Transverse colon (tissue), 4 donors: Measurements from ENCODE around the gene CCND2. TPM values are rescaled to one million over a fixed set of nuclear protein-coding genes. Genes with fewer than 3 reads are reported as not detected.
A peak's percentile ranks its signal among the peaks of the same experiment; 100 is the strongest.

Experiments used
- DNase-seq: peaks from one replicate; pipeline ENCODE4 v3.0.0-alpha.2; 2019
- H3K27ac ChIP-seq, 4 donors: fragments of 200-600 bp; sonication (generic); 2 replicates each; pipeline ENCODE4 v1.5.1; 2016 to 2018; ENCODE audit warnings: inconsistent platforms in 4 of 4
- H3K27me3 ChIP-seq: fragments of 200-600 bp; sonication (generic); 2 replicates; pipeline ENCODE4 v1.5.1; 2017; ENCODE audit warnings: inconsistent platforms
- H3K36me3 ChIP-seq, 4 donors: fragments of 200-600 bp; sonication (generic); 2 replicates each; pipeline ENCODE4 v1.5.1; 2017 to 2019; ENCODE audit warnings: inconsistent platforms in 4 of 4
- H3K4me1 ChIP-seq, 4 donors: fragments of 200-600 bp; sonication (generic); 2 replicates each; pipeline ENCODE4 v1.5.1; 2017 to 2020; ENCODE audit warnings: inconsistent platforms in 4 of 4
- H3K4me3 ChIP-seq, 4 donors: fragments of 200-600 bp; sonication (generic); 1 replicate in 1 of 4; 2 replicates in 3 of 4; pipeline versions ENCODE4 v1.5.1 to v1.6.1; 2017 to 2019; ENCODE audit warnings: inconsistent platforms in 4 of 4
- H3K9me3 ChIP-seq, 2 donors: fragments of 200-600 bp; sonication (generic); 2 replicates each; pipeline ENCODE4 v1.5.1; 2017 to 2019; ENCODE audit warnings: inconsistent platforms in 2 of 2
- EP300 ChIP-seq: sonication (generic); formaldehyde crosslinking; IDR thresholded peaks from one replicate; pipeline ENCODE4 v1.6.1; 2017; ENCODE audit warnings: antibody characterized with exemption, low read depth
- POLR2A ChIP-seq: fragments of 450-650 bp; IDR thresholded peaks from one replicate; pipeline ENCODE4 v1.6.1; 2016; ENCODE audit warnings: antibody characterized with exemption, mild to moderate bottlenecking, moderate library complexity
- POLR2AphosphoS5 ChIP-seq, 3 donors: sonication (generic); formaldehyde crosslinking; IDR thresholded peaks; one replicate each; pipeline ENCODE4 v1.6.1; 2016; ENCODE audit warnings: antibody characterized with exemption in 3 of 3
- WGBS, 2 donors: methylation state at CpG; one replicate each; pipeline ENCODE4 v1.1.5; 2018; ENCODE audit warnings: low coverage in 1 of 2; 5-methylcytosine and 5-hydroxymethylcytosine counted together
- in situ Hi-C, 4 donors: fragments of 200-750 bp; cut with MboI; loops; one replicate each; pipeline versions ENCODE4 v1.15.0 to v1.15.1; 2017; ENCODE audit warnings: low sequenced_read_pairs in 3 of 4, low pct_ligation_motif_present in 1 of 4, low pct_unique_long_range_greater_than_20kb in 1 of 4
- intact Hi-C: fragments of 100-400 bp; cut with DNase I; formaldehyde crosslinking; loops from one replicate; pipeline ENCODE4 v1.15.1; 2023; ENCODE audit warnings: low total_unique reads
- total RNA-seq, 4 donors: library from RNA; depleted of rRNA; stranded (reverse); fragments of >200 nt; gene quantifications; one replicate each; pipeline ENCODE4 v1.1.0, GENCODE V29; 2016
- TF ChIP-seq, protein P1 (sequence below), 5 experiments: fragments of 200-600 bp in 3 of 5; fragments of 450-650 bp in 2 of 5; sonication (generic) in 3 of 5; IDR thresholded peaks; 1 replicate in 2 of 5; 2 replicates in 3 of 5; pipeline ENCODE4 v1.5.1; 2016 to 2017; ENCODE audit warnings: antibody characterized with exemption in 5 of 5, inconsistent platforms in 3 of 5, mild to moderate bottlenecking in 2 of 5, moderate library complexity in 1 of 5

Gene CCND2
- total RNA-seq, 4 donors from 2014 or later: 32.9 to 132 (median 58.8) TPM

DNA sequence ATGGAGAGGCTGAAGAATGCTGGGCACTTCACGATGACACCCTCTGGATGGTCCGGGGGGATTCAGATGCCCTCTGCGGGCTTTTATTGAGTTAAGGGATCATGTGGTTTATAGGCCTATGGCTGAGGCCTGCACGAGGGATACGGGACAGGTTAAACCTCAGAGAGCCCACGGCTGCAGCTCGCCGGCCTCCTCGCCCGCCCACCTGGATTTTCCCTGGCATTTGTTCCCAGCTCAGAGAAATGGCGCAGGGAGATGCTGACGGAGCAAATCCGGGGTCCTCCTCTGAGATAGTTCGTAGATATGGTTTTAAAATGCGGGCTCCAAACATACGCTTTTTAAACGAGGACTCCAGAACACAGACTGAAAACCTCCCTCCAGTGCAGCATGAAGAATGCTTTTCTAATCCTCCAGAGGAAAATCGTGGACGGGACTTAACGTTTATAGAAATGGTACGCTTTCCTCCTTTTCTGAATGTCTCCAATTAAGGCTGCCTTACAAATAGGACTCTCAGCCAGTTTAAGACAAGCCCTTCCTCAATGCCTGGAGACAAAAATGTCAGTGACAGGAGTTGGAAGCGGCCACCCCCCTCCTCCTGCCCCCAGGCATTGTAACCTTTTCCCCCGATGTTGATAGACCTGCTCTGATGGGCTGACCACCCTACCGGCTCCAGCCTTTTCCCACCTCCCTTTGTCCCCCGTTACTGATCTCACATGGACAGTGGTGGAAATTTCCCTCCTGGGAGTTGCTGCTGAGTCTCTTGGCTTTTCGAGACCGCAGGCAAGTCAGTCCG, 16.6 kb downstream of the CCND2 start:
- Histone ChIP-seq H3K4me1 (peaks cover 22 to 75% (median 46%) of the 10 kb centered on the region in 4 donors), H3K27ac (peak overlapping the region; percentile 68 to 74 (median 69)), H3K27me3 (no peaks in the 10 kb centered on the region), H3K4me3 (no peak overlapping the region), H3K9me3 (no peaks in the 10 kb centered on the region), H3K36me3 (peaks cover 0 to 21% (median 3%) of the 10 kb centered on the region in 4 donors)
- 78 to 85% methylated on average over 8 to 28 of the region's 28 CpGs for WGBS, 2 donors
- intact Hi-C loops (no loop called here), in situ Hi-C loops (loop anchor here in 3 of 4 donors (10.0 to 25.0 kb wide), 4 partner anchors 178 to 403 kb away; no protein-coding TSS in a partner anchor)
- TF ChIP-seq POLR2AphosphoS5 (IDR thresholded peaks at IDR 0.05): no peak
- TF ChIP-seq POLR2A: no peak
- no peak for TF ChIP-seq EP300
- TF ChIP-seq, protein P1, sequence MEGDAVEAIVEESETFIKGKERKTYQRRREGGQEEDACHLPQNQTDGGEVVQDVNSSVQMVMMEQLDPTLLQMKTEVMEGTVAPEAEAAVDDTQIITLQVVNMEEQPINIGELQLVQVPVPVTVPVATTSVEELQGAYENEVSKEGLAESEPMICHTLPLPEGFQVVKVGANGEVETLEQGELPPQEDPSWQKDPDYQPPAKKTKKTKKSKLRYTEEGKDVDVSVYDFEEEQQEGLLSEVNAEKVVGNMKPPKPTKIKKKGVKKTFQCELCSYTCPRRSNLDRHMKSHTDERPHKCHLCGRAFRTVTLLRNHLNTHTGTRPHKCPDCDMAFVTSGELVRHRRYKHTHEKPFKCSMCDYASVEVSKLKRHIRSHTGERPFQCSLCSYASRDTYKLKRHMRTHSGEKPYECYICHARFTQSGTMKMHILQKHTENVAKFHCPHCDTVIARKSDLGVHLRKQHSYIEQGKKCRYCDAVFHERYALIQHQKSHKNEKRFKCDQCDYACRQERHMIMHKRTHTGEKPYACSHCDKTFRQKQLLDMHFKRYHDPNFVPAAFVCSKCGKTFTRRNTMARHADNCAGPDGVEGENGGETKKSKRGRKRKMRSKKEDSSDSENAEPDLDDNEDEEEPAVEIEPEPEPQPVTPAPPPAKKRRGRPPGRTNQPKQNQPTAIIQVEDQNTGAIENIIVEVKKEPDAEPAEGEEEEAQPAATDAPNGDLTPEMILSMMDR (IDR thresholded peaks at IDR 0.05): no peak
- DNase-seq: no peak

DNA sequence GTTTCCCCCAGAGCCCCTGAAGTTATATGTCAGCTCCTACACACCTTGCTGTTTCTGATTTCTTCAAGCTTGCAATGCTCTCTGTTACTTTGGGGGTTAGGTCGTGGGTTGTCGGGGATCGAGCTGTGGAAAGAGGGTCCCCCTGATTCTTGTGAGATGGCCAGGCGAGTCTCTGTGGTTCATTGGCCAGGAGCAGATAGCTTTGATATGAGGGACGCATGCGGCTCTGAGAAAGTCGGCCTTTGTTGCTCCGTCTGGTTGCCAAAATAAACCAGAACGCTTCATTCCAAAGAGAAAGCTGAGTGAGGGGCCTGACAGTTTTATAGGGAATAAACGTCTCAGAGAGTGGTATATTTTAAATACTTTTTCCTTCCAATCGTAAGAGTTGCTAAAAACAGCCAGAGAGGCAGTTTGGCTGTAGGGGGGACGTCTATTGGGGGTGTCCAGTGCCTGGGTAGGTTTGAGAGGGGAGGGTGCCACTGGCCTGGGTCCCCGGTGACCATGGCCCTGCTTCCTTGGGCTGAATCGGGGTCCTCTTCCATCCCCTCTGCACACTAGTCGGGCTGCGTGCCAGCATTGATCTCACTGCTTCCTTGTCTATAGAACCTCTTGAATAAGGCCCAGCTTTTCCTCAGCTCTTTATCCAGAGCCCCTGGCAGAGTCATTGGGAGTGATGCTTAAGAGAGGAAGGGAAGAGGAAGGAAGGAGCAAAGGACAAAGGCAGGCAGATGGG, 18.9 kb downstream of the CCND2 start:
- Histone ChIP-seq H3K4me1 (peaks cover 22 to 59% (median 34%) of the 10 kb centered on the region in 4 donors), H3K36me3 (peaks cover 0 to 16% (median 2%) of the 10 kb centered on the region in 4 donors), H3K9me3 (no peaks in the 10 kb centered on the region), H3K4me3 (no peak overlapping the region), H3K27ac (peak overlapping the region; percentile 28 to 60 (median 46)), H3K27me3 (no peaks in the 10 kb centered on the region)
- in situ Hi-C loops (loop anchor here in 2 of 4 donors (25.0 kb wide), 2 partner anchors 180 to 405 kb away; no protein-coding TSS in a partner anchor), intact Hi-C loops (no loop called here)
- no peak for DNase-seq
- 59 to 73% methylated on average over 5 to 16 of the region's 16 CpGs for WGBS, 2 donors
- TF ChIP-seq, protein P1 (IDR thresholded peaks at IDR 0.05): no peak
- TF ChIP-seq EP300: no peak
- TF ChIP-seq POLR2AphosphoS5 (IDR thresholded peaks at IDR 0.05): no peak

DNA sequence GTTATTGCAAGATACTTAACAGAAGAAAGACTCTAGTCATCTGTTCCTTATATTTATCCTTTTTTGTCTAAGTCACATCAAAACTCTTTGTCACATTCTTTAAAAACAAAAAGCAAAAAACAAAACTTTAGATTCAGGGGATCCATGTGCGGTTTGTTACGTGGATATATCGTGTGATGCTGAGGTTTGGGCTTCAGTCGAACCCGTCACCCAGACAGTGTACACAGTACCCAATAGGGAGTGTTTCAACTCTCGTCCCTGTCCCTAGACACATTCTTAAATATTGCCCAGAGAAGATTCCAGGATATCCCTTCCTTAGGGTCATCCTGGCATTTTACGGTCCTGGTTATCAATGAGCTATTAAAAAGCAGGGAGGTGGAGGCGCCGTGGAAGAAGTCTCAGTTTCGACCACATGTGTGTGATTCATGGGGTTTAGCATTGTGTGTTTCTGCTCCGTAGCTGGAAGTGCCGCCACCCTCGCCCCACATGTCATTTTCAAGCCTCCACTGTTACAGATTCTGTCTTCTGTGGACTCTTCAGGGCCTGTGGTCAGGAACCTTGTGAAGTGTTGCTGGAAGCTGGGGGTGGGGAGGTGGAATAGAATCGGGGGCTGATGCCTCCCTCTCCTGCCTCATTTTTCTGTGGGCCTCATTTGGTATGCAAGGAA, 19.9 kb downstream of the CCND2 start:
- DNase-seq: no peak
- Histone ChIP-seq H3K4me1 (peaks cover 16 to 49% (median 26%) of the 10 kb centered on the region in 4 donors), H3K36me3 (peaks cover 0 to 18% (median 2%) of the 10 kb centered on the region in 4 donors), H3K9me3 (no peaks in the 10 kb centered on the region), H3K27ac (peak overlapping the region; percentile 28 to 60 (median 46)), H3K27me3 (no peaks in the 10 kb centered on the region), H3K4me3 (no peak overlapping the region)
- intact Hi-C loops: no loop called here
- TF ChIP-seq, protein P1 (IDR thresholded peaks at IDR 0.05): no peak
- WGBS, 2 donors: 59 to 74% methylated on average over 7 to 14 of the region's 14 CpGs
- in situ Hi-C loops: loop anchor here in 2 of 4 donors (25.0 kb wide), 2 partner anchors 181 to 406 kb away; no protein-coding TSS in a partner anchor
